Stimulated activated CD8-positive, alpha-beta memory T cell treated with anti-CD3 and anti-CD28 coated beads, Interleukin-15, amount 100 ng/mL, for 24 hours (primary cell): ENCODE results near the gene BMPR1B.

Experiments used
- DNase-seq: peaks from one replicate; pipeline ENCODE4 v3.0.0-alpha.2; 2020; ENCODE audit warnings: low read depth

Gene BMPR1B

DNA sequence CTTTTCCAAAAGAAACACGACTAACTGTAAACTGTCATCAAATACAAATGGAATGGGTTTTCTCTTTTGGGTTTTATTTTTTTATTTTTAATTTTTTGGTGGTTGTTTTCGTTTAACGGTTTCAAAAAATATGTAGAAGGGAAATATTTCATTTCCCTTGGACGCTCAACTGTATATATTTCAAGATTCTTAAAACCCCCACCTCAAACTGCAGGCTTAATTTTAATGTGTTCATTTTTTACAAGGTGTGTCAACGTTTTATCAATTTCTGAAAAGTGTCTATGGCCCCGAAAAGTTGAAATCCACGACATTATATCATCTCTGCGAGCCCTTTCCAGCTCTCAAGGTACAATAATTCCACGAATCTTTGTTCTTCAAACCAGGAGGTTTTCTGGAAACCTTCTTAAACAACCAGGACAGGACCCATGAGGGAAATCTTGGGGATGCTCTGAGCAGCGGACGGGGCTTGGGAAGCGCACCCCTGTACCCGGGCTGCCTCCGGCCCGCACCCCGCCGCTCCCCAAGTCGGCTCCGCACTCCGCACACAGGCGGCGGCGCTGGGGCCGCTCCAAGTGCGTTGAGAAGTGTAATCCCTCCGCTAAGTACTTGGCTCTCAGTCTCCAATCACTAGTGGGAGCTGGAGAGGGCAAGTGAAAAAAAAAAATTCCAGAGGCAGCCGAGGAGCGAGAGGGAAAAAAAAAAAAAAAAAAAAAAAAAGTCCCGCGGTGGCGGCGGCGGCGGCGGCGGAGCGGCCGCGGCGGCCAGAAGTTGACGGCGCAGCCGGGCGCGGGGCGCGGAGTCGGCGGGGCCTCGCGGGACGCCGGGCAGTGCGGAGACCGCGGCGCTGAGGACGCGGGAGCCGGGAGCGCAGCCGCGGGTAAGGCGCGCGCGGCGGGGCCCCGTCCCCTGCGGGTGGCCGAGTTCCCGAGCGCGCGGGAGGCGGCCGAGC lies at the start of gene BMPR1B:
BMPR1B (plus strand) TSS at position 764 of the 949 bp plus-strand sequence. CDS start 346,470 bp downstream, outside the sequence.
- no peak for DNase-seq

DNA sequence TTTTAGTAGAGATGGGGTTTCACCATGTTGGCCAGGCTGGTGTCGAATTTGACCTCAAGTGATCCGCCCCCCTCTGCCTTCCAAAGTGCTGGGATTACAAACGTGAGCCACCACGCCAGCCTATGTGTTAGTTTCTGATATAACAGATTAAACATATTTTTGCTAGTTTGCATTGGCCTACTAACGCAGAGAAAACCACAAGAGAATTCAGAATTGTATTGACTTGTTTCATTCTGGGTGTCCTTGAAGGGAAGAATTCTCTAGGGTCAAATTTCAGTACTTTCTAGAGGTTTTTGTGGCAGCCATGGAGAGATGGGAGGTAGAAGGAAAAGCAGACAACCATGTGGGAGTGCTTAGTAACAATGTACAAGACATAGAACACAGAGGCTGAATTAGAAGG lies 46.1 kb upstream of the BMPR1B start:
- no peak for DNase-seq

DNA sequence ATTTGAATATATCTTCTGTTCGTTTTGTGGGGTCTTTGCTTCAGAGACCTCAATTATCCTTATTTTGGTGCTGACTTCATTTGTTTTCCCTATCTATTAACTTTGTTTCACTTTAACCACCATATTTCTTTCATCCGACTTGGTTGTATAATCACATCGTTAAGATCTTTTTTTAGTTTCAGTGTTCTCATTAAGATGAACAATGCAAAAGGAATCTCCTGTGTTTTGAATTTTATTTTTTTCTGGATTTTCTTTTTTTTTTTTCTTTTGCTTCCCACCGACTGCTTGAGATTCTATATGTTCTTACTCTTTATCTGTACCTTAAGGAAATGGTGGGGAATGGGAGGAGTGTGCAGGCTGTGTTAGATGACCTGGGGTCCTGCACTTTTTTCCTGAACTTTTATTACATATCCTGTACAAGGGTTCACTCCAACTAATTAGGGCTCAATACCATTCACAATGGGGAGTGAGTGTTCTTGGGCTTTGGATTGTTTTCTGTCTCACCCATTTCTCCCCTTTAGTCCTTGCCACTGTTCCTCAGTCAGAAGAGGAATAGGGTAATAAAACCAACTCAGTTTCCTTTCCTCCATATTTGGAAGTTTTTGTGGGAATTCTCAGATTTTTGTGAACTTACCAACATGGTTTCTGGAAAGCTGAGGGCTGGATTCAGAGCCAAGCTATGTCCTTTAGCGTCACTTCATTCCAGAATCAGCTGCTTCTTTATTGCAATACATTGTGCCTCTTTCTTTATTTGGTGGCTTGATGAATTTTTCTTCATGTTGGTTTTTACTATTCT lies 43.2 kb upstream of the BMPR1B start:
- DNase-seq, result no peak

DNA sequence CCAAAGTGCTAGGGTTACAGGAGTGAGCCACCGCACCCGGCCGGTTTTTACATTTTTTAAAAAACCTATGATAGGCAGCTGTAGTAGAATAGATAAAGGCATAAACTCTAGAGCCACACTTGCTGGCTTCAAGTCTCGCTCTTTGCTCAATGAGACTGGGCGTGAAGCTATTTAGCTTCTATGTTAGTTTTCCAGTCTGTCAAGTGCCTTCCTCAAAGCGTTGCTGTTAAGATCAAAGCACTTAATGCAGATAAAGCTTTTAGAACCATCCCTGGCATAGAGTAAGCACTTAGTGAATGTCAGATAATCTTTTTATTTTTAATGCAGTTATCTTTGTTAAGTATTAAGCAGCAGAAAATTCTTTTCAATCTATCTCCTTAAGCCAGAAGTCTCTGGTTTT lies 42.0 kb upstream of the BMPR1B start:
- DNase-seq, result no peak

DNA sequence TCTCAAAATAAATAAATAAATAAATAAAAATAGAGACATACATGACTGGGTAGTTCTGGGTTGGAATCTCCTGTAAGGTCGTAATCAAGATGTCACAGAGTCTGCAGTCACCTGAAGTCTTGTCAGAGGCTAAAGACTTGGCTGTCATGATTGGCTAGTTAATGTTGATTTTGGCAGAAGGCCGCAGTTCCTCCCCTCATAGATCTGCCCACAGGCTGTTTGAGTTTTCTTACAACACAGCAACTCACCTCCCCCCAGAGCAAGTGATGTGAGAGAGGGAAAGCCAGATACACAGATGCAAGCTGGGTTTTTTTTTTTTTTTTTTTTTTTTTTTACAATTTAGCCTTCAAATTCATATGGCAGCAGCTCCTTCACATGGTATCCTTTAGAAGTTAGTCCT lies 36.4 kb upstream of the BMPR1B start:
- no peak for DNase-seq

DNA sequence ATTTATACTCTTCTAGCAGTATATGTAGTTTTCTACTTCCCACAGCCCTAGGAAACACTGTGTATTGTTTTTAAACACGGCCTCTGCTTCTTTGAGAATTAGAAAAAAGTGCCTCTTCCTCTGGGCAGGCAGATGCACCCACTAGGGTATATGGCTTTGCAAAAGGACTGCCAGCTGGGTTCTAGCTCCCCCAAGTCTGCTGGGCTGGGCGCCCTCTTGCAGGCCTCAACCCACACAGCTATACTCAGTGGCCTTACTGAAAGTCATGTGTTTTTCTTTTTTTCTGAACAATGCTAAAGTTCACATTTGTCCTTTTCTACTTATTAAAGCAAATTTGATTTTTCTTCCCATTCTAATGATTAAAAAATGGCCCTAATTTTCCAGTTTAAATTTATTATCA lies 35.5 kb upstream of the BMPR1B start:
- no peak for DNase-seq

DNA sequence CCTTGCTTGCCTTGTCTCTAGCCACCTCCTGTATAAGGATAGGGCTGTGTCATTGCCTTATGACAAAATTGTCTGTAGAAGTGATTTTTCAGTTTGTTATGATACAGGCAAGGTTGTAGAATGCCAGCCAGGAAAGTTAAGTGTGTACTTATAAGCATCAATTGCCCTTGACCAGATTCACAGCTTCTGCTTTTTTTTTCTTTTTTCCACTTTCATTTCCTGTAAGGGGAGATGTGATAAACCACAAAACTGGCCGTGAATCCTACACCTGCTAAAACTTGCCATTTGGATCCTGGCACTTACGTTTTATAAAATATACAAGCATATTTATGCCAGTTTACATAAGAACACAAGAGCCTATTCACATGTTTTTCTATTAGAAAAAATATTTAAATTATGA lies 35.0 kb upstream of the BMPR1B start:
- DNase-seq, result no peak

DNA sequence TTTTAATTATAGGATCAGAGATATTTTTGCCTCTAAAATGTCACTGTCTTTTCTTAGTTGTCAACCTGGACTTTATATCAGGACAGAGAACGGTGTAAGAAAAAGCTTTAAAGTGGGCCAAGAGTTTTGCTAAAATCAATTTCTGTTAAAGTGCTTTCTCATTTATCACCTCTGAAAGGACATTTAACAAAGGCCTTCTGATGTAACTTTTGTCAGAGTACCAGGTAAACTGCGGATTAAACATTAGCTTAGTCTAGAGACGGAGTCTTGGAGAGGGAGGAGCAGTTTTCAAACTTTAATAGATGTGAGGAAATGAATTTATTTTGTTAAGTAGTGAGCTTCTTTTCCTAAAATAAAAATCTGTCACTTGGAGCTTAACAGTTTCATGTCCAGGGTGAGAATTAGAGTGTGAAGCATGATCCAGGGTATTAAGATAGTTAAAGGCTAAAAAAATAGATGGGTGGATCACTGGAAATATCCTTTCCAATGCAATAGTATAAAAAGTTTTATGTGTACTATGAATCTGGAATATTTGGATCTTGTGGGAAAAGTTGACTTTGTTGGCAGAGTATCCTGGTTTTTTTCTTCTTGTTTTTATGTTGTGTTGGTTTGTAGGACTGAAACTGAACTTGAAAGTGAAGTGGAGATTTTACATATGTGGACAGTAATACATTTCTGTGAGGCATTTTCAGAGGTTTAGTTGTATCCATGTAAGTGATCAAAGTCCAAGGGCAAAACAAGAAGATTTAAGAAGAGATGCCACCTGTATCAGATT lies 33.6 kb upstream of the BMPR1B start:
- no peak for DNase-seq

DNA sequence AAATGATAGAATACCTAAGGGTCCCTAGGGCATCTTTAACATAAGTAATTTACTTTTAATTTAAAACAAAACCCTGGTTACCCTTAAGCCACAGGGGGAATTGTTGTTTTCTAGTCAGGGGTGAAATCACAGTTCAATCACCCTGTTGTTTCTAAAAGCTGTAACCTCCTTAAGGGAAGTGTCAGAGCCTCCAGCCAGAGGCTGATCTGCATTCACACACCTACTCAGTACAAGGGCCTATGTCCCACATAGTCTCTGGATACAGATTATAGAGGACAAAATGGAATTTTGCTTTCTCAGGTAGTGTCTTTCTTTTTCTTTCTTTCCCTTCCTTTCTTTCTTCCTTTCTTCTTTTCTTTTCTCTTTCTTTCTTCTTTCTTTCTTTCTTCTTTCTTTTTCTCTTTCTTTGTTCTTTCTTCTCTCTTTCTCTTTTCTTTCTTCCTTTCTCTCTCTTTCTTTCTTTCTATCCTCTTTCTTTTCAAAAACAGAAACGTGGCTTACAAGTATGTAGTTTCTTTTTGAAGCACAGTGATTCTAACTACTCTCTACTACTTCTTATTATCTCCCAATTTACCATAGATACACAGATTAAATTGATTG lies 31.1 kb upstream of the BMPR1B start:
- DNase-seq, result no peak

DNA sequence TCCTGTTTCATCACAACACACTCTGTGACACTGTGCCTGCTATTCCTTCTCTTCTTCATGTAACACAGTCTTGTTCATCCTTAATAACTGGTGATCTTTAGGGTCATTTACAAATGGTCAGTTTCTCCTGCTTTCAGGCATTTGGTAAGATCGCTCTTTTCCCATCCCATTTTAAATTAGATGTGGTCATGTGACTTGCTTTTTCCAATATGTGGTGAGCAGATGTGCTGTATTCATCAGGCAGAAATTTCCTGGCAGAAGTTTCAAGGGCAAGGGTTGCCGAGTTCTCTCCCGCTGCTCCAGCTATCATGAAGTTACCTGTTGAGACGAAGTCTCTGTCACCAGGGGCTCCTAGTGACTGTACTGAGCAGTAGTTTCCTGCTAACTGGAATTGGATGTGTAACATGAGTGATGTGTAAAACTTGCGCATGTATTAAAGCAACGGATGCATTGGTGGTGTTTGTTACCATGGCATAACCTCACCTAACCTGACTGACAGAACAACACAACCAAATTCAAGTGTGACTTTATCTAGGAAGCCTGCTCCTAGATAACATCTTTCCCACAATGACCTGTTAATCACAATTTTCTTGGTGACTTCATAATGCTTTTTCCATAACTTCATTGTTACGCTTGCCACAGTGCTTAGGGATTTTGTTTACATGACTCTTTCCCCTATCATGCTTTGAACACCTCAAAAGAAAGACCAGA lies 29.5 kb upstream of the BMPR1B start:
- DNase-seq, result no peak

DNA sequence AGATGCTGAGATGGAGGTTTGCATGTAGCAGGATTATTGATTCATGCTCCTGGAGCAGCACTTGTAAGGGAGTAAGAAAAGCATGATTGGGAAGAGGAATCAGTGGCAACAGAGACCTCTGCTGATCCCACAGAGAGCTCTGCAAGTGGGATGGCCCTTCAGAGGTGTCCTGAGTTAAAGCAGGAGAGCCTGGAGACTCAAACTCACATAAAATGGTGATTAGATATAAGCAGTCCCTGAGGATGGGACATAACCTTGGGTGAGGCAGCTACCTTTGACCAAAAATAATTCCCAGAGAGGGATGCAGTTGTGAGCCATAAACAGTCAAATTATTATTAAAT lies 25.4 kb upstream of the BMPR1B start:
- DNase-seq, result no peak

DNA sequence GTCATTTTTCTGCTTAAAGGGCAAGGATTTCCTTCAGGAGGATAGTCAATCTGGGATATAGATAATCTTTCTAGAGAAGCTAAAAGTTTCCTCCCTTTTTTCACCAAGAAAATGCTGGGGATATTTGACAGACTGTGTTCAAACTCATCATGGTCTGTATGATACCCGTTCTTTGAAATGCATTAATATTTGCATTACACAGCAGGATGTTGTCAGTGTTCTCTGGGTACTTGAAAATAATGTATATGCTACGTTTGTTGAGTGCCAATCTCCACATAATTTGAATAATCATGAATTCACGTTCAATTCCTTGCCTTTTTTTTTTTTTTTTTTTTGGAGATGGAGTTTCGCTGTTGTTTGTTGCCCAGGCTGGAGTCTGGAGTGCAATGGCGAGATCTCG lies 18.0 kb upstream of the BMPR1B start:
- DNase-seq, result no peak

DNA sequence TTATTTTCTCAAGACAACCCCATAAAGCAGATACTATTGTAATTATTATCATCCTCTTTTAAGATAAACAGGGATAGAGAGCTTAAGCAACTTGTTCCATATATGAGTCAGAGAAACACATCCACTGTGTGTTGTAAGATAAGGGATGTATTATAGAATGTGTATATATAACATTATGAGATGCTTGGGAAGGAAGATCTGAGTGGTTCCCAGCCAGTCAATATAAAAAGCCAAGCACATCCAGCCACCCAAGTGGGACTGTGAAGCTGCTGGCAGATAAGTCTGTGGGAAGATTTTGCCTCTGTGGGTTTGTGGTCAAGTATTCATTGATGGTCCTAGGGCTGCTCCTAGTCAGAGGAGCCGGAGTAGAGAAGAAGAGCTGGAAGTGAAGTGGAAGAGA lies 16.5 kb upstream of the BMPR1B start:
- no peak for DNase-seq

DNA sequence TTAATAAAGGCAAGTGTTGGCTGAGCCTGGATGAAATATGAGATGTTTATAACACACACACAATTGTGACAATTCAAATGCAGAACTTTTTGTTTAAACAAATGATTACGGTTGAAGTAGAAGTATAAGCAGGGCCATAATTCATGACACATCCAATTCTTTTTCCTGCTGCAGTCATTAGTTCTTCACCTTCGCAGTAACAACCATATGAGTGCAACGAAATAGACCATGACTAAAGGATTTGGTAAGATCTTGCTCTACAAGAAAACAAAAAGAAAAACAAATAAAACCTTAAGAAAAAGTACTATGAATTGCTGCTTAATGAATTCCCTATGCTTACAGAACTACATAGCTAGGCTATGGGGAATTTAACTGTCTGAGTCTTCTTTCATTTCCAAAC lies 13.9 kb upstream of the BMPR1B start:
- no peak for DNase-seq

DNA sequence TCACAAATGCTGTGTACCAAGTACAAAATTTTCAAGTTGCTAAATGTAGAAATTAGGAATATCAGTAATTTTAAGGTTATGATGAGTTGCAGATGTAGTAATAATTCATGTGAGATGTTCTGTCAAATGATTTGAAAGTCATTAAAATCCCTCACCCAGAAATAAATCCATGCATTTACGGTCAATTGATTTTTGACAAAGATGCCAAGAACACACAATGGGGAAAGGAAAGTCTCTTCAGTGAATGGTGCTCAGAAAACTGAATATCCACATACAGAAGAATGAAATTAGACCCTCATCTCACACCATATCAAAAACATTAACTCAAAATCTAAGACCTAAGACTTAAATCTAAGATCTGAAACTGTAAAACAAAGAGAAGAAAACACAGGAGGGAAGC lies 12.9 kb upstream of the BMPR1B start:
- DNase-seq, result no peak

DNA sequence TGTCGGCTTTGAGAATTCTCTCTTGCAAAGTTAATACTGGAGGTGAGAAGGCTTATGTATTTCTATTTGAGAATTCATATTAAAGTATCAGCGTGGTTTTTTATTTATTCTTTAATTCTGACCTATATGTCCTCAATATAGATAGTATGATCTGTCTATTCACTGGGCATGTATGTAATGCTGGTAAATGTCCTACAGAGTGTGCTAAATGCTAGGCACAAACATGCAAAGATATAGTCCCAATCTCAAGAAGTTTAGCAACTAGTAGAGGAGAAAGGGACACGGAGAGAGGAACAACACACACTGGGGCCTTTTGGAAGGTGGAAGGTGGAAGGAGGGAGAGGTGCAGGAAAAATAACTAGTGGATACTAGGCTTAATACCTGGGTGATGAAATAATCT lies 11.0 kb upstream of the BMPR1B start:
- DNase-seq, result no peak

DNA sequence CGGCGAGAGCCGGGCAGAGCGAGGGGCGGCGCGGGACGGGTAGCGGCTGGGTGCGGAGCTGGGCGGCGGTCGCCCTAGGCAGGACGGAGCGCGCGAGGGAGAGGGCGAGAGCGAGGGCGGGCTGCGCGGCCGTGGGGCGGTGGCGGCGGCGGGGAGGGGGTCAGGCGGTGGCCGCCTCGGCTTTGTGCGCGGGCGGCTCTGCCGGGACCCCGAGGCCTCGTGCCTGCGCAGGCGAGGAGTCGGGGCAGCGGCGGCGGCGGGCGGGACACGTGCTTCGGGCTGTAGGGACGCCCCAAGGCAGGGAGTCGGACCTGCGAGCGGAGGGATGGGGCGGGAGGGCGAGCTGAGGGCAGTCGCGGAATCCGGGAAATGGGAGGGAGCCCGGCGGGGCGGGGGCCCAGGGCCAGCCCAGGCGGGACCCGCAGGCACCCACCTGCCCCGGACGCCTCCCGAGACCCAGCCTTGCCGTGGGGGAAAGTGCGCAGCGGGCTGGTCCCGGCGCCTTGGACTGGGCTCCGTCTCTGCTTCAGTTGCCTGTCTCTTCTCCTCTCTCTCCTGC lies 465 bp downstream of the BMPR1B start:
- DNase-seq, result no peak

DNA sequence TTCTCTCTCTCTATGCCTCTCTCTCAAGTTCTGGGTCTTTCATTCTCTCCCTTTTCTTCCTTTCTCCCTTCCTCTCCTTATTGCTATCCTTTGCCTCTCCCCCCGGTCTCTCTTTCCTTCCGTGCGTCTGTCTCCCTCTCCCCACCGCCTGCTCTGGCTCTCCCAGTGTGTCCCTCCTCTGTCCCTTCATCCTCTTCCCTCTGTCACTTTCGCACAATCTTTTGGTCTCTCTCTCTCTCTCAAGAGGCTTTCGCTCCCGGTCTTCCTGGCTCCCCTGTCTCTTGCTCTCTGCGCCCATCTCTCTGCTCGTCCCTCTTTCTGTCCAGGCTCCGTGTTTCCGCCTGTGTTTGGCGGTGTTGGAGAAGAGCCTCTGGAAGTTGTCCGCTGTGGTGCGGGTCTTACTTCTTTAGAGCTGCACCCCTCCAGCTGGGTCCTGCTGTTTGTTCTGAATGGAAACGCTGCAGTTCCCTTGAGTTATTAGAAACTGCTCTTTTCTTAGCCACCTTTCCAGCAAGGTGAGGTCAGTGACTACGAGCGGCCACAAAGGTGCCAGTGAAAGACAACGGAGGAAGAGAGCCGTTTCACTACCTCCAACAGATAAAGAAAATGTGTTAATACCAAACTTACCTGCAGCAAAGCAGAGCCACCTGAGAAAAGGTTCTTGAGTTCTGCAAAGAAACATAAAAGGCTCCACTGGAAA lies 1.1 kb downstream of the BMPR1B start:
- DNase-seq, result no peak

DNA sequence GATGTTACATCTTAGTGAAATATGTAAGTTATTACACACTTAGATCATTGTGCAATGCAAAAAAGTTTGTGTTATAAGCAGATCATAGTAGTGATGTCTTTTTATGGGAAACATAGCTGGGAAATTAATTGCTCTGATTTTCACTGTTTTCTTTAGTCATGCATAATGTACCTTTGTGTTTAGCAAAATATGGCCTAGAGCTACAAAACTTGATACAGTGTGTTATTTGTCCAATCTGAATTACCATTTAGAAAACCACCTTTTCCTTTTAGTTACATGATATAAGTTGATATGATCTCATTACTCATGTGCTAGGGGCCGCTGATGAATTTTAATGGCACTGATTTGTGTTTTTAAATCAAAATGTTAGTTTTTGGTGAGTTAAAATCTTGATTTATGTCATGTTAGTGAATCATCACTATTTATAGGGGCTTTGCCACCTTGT lies 2.0 kb downstream of the BMPR1B start:
- DNase-seq, result no peak

DNA sequence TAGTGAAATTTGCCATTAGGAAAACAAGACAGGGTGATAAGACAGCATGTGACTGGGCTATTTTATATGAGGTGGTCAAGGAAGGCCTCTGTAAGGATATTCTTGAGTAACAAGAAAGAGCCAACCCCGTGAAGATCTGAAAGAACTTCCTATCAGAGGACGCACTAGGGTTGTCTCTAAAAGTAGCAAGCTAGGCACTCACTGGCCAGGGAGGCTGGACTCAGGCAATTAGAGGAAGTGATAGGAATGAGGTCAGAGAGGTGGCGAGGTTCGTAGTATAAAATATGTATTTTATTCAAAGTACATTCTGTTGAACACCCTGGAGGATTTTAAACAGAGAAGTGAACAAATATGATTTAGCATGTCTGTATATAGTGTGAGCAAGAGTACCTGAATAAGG lies 4.6 kb downstream of the BMPR1B start:
- no peak for DNase-seq
